HepG2 (cell line): Measurements from ENCODE around the gene SEC31B. TPM values are rescaled to one million over a fixed set of nuclear protein-coding genes. Genes with fewer than 3 reads are reported as not detected.

Source experiments
- AKAP8 ChIP-seq: sonication (generic); formaldehyde crosslinking; IDR thresholded peaks from 2 replicates; pipeline ENCODE4 v1.5.1; 2020; ENCODE audit warnings: mild to moderate bottlenecking, missing genetic modification reagents
- ASH2L ChIP-seq: fragments of 300-600, 200-600 bp; sonication (generic); IDR thresholded peaks from 2 replicates; pipeline ENCODE4 v1.7.0; 2017; ENCODE audit warnings: low read depth, mild to moderate bottlenecking, moderate library complexity, mixed read lengths, low read length; ENCODE audit not compliant: insufficient read length
- GATAD1 ChIP-seq: IDR thresholded peaks from 2 replicates; pipeline ENCODE4 v1.6.1; 2016; ENCODE audit warnings: missing genetic modification reagents, missing compliant biosample characterization
- HCFC1 ChIP-seq: fragments of 150-350 bp; IDR thresholded peaks from 2 replicates; pipeline ENCODE4 v1.6.1; 2014; ENCODE audit warnings: low read depth, low read length
- HDAC2 ChIP-seq: sonication (generic); formaldehyde crosslinking; IDR thresholded peaks from 2 replicates; pipeline ENCODE4 v1.4.0; 2020; ENCODE audit warnings: missing genetic modification reagents
- KDM5B ChIP-seq: sonication (generic); formaldehyde crosslinking; IDR thresholded peaks from 2 replicates; pipeline ENCODE4 v1.4.0; 2020; ENCODE audit warnings: missing genetic modification reagents, mild to moderate bottlenecking, borderline replicate concordance
- PHF20 ChIP-seq: sonication (generic); formaldehyde crosslinking; IDR thresholded peaks from 2 replicates; pipeline ENCODE4 v1.5.0; 2020; ENCODE audit warnings: mild to moderate bottlenecking, missing genetic modification reagents
- RXRA ChIP-seq: sonication (generic); formaldehyde crosslinking; IDR thresholded peaks from 2 replicates; pipeline ENCODE4 v1.5.1; 2020; ENCODE audit warnings: missing genetic modification reagents
- SOX13 ChIP-seq, 3 experiments: fragments of 450-650 bp in 1 of 3; sonication (generic) in 1 of 3; formaldehyde crosslinking in 1 of 3; IDR thresholded peaks in 2 of 3; conservative IDR thresholded peaks in 1 of 3; 2 replicates each; pipeline versions ENCODE4 v1.5.0 to v1.6.1; 2016 to 2020; ENCODE audit warnings: antibody characterized with exemption in 1 of 3, mild to moderate bottlenecking in 1 of 3, missing compliant biosample characterization in 1 of 3, missing genetic modification reagents in 1 of 3, moderate library complexity in 1 of 3
- TGIF2 ChIP-seq: IDR thresholded peaks from 2 replicates; pipeline ENCODE4 v1.6.1; 2016; ENCODE audit warnings: control low read depth, missing compliant biosample characterization
- THAP11 ChIP-seq: IDR thresholded peaks from 2 replicates; pipeline ENCODE4 v1.6.1; 2016; ENCODE audit warnings: missing biosample characterization, missing genetic modification reagents
- YEATS2 ChIP-seq: sonication (generic); formaldehyde crosslinking; IDR thresholded peaks from 2 replicates; pipeline ENCODE4 v1.4.0; 2020; ENCODE audit warnings: missing genetic modification reagents, borderline replicate concordance
- ZNF224 ChIP-seq: sonication (generic); formaldehyde crosslinking; IDR thresholded peaks from 2 replicates; pipeline ENCODE4 v1.5.0; 2020; ENCODE audit warnings: mild to moderate bottlenecking, missing genetic modification reagents
- ZNF792 ChIP-seq: IDR thresholded peaks from 2 replicates; pipeline ENCODE4 v1.6.1; 2016
- ZSCAN12 ChIP-seq: sonication (generic); formaldehyde crosslinking; IDR thresholded peaks from 2 replicates; pipeline ENCODE4 v1.9.0; 2021; ENCODE audit warnings: mild to moderate bottlenecking, missing genetic modification reagents
- polyA plus RNA-seq, 8 experiments: library from polyadenylated mRNA; depleted of rRNA in 3 of 8; stranded (reverse) in 7 of 8; unstranded in 1 of 8; fragments of >200 nt; fragmentation: Illumina TruSeq in 4 of 8; extraction: Trizol in 4 of 8; gene quantifications; 2 replicates each; pipeline versions ENCODE4 v1.2.1 to v1.2.3, GENCODE V29; 2011 to 2016; ENCODE audit warnings: low read depth in 4 of 8, missing spikeins in 1 of 8, mixed read lengths in 1 of 8; ENCODE audit not compliant: insufficient read depth in 1 of 8
- total RNA-seq, 5 experiments: library from RNA; depleted of rRNA; stranded (reverse); fragments of >200 nt; fragmentation: Illumina TruSeq; extraction: Trizol; gene quantifications; 2 replicates each; pipeline ENCODE4 v1.2.3, GENCODE V29; 2016; ENCODE audit warnings: low read depth in 1 of 5
- TF ChIP-seq, protein P1 (sequence below): sonication (generic); formaldehyde crosslinking; IDR thresholded peaks from 2 replicates; pipeline ENCODE4 v1.5.1; 2020; ENCODE audit warnings: mild to moderate bottlenecking, missing genetic modification reagents
- TF ChIP-seq, protein P2 (sequence below), 2 experiments: fragments of 450-650 bp in 1 of 2; sonication (generic) in 1 of 2; formaldehyde crosslinking; IDR thresholded peaks; 2 replicates each; pipeline versions ENCODE4 v1.5.0 to v1.8.0; 2020 to 2022; ENCODE audit warnings: mild to moderate bottlenecking in 1 of 2, missing genetic modification reagents in 1 of 2
- TF ChIP-seq, protein P3 (sequence below): sonication (generic); formaldehyde crosslinking; IDR thresholded peaks from 2 replicates; pipeline ENCODE4 v1.5.0; 2020; ENCODE audit warnings: mild to moderate bottlenecking, missing genetic modification reagents
- TF ChIP-seq, protein P4 (sequence below): IDR thresholded peaks from 2 replicates; pipeline ENCODE4 v1.6.1; 2016; ENCODE audit warnings: low read depth, control low read depth
- TF ChIP-seq, protein P5 (sequence below): sonication (generic); formaldehyde crosslinking; IDR thresholded peaks from 2 replicates; pipeline ENCODE4 v1.8.1; 2023; ENCODE audit warnings: mild to moderate bottlenecking, missing genetic modification reagents

Gene SEC31B
- total and polyA plus RNA-seq, 2 of the 13 experiments (the other 11 are each of a cell fraction or from before 2014, with no cell fraction given): 2.0 to 8.3 TPM

DNA sequence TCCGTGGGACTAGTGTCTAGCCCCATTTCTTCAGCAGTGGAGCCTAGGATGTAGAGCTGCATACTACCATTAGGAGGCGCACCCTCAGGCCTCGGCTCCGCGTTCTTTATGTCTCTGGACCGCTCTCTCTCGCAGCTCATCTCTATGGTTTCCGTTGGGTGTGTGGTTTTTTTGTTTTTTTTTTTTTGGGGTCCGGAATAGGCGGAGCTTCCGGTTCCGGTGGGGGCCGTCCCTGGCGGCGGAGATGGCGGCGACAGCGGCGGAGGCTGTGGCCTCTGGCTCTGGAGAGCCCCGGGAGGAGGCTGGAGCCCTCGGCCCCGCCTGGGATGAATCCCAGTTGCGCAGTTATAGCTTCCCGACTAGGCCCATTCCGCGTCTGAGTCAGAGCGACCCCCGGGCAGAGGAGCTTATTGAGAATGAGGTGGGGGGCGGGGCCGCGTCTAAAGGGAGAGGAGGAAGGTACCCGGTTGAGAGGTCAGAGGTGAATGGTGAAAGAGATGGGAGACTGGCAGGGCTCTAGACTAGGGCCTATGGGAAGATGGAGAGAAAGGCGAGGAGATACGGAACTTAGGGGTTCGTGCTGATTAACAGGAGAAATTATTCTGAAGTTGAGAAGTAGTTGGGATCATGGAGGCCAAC lies 16.2 kb upstream of the SEC31B start, which contains the start of gene HIF1AN (continued):
- TF ChIP-seq, protein P1, sequence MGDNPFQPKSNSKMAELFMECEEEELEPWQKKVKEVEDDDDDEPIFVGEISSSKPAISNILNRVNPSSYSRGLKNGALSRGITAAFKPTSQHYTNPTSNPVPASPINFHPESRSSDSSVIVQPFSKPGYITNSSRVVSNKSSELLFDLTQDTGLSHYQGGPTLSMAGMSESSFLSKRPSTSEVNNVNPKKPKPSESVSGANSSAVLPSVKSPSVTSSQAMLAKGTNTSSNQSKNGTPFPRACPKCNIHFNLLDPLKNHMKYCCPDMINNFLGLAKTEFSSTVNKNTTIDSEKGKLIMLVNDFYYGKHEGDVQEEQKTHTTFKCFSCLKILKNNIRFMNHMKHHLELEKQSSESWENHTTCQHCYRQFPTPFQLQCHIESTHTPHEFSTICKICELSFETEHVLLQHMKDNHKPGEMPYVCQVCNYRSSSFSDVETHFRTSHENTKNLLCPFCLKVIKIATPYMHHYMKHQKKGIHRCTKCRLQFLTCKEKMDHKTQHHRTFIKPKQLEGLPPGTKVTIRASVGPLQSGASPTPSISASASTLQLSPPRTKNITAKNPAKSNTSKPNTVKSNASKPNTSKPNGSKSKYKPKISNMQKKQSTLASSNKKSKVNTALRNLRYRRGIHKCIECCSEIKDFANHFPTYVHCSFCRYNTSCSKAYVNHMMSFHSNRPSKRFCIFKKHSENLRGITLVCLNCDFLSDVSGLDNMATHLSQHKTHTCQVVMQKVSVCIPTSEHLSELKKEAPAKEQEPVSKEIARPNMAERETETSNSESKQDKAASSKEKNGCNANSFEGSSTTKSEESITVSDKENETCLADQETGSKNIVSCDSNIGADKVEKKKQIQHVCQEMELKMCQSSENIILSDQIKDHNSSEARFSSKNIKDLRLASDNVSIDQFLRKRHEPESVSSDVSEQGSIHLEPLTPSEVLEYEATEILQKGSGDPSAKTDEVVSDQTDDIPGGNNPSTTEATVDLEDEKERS (CRISPR knock-in tag): 0 out of 2 replicates have a peak, but pooled peaks have one; percentile 32
- TF ChIP-seq YEATS2 (CRISPR knock-in tag) (peak; percentile 93; the same call in 1 of the 2 replicates), RXRA (CRISPR knock-in tag) (peak; percentile 53), AKAP8 (no peak), ZNF792 (0 out of 2 replicates have a peak, but pooled peaks have one; percentile 18), HDAC2 (CRISPR knock-in tag) (peak; percentile 63), ASH2L (peak; percentile 79), GATAD1 (peak; percentile 94), TGIF2 (CRISPR knock-in tag) (no peak), HCFC1 (peak; percentile 50; the same call in 1 of the 2 replicates), KDM5B (peak; percentile 63; the same call in 1 of the 2 replicates), THAP11 (CRISPR knock-in tag) (peak; percentile 92), ZNF224 (no peak), SOX13 (IDR thresholded peaks at IDR 0.05) (no peak), SOX13 (CRISPR knock-in tag; conservative IDR thresholded peaks at IDR 0.05 in 1 of 2, IDR thresholded peaks at IDR 0.05 in 1 of 2) (peak in 1 of 2 experiments; percentile 58; a peak in 2 of 4 replicates), PHF20 (CRISPR knock-in tag) (peak; percentile 87), ZSCAN12 (CRISPR knock-in tag) (peak; percentile 33; the same call in 1 of the 2 replicates)
- TF ChIP-seq, protein P2, sequence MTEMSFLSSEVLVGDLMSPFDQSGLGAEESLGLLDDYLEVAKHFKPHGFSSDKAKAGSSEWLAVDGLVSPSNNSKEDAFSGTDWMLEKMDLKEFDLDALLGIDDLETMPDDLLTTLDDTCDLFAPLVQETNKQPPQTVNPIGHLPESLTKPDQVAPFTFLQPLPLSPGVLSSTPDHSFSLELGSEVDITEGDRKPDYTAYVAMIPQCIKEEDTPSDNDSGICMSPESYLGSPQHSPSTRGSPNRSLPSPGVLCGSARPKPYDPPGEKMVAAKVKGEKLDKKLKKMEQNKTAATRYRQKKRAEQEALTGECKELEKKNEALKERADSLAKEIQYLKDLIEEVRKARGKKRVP (CRISPR knock-in tag; IDR thresholded peaks at IDR 0.05): no peak
- TF ChIP-seq, protein P3, sequence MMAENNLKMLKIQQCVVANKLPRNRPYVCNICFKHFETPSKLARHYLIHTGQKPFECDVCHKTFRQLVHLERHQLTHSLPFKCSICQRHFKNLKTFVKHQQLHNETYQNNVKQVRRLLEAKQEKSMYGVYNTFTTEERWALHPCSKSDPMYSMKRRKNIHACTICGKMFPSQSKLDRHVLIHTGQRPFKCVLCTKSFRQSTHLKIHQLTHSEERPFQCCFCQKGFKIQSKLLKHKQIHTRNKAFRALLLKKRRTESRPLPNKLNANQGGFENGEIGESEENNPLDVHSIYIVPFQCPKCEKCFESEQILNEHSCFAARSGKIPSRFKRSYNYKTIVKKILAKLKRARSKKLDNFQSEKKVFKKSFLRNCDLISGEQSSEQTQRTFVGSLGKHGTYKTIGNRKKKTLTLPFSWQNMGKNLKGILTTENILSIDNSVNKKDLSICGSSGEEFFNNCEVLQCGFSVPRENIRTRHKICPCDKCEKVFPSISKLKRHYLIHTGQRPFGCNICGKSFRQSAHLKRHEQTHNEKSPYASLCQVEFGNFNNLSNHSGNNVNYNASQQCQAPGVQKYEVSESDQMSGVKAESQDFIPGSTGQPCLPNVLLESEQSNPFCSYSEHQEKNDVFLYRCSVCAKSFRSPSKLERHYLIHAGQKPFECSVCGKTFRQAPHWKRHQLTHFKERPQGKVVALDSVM (CRISPR knock-in tag): peak; percentile 92
- TF ChIP-seq, protein P4, sequence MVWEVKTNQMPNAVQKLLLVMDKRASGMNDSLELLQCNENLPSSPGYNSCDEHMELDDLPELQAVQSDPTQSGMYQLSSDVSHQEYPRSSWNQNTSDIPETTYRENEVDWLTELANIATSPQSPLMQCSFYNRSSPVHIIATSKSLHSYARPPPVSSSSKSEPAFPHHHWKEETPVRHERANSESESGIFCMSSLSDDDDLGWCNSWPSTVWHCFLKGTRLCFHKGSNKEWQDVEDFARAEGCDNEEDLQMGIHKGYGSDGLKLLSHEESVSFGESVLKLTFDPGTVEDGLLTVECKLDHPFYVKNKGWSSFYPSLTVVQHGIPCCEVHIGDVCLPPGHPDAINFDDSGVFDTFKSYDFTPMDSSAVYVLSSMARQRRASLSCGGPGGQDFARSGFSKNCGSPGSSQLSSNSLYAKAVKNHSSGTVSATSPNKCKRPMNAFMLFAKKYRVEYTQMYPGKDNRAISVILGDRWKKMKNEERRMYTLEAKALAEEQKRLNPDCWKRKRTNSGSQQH (CRISPR knock-in tag): peak; percentile 65; the same call in 1 of the 2 replicates
- TF ChIP-seq, protein P5, sequence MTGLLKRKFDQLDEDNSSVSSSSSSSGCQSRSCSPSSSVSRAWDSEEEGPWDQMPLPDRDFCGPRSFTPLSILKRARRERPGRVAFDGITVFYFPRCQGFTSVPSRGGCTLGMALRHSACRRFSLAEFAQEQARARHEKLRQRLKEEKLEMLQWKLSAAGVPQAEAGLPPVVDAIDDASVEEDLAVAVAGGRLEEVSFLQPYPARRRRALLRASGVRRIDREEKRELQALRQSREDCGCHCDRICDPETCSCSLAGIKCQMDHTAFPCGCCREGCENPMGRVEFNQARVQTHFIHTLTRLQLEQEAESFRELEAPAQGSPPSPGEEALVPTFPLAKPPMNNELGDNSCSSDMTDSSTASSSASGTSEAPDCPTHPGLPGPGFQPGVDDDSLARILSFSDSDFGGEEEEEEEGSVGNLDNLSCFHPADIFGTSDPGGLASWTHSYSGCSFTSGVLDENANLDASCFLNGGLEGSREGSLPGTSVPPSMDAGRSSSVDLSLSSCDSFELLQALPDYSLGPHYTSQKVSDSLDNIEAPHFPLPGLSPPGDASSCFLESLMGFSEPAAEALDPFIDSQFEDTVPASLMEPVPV (CRISPR knock-in tag): peak; percentile 75
